Measurements from ENCODE around the gene N4BP2L2. TPM values are rescaled to one million over a fixed set of nuclear protein-coding genes. Genes with fewer than 3 reads are reported as not detected.
A peak's percentile ranks its signal among the peaks of the same experiment; 100 is the strongest.

The N4BP2L2 gene
- total RNA-seq (100 to 1,000 TPM; 105 to 232 (median 149) TPM), polyA plus RNA-seq (10 to 100 TPM; 25.5 to 48.3 (median 43.9) TPM)
- long read RNA-seq, donor 1, full-length matches to known transcripts = 3 of 3 reads
- long read RNA-seq, donor 1, partial matches to known transcripts = 0 of 3 reads
- long read RNA-seq, donor 1, other reads (novel, unspliced or antisense) = 0 of 3 reads
- long read RNA-seq, donor 2, full-length matches to known transcripts = 16 of 24 reads
- long read RNA-seq, donor 2, partial matches to known transcripts = 8 of 24 reads
- long read RNA-seq, donor 2, other reads (novel, unspliced or antisense) = 0 of 24 reads
- long read RNA-seq, donor 3, full-length matches to known transcripts = 12 of 34 reads
- long read RNA-seq, donor 3, partial matches to known transcripts = 22 of 34 reads
- long read RNA-seq, donor 3, other reads (novel, unspliced or antisense) = 0 of 34 reads
- long read RNA-seq, donor 4, full-length matches to known transcripts = 1 of 1 reads
- long read RNA-seq, donor 4, partial matches to known transcripts = 0 of 1 reads
- long read RNA-seq, donor 4, other reads (novel, unspliced or antisense) = 0 of 1 reads
- long read RNA-seq, donor 5, full-length matches to known transcripts = 13 of 13 reads
- long read RNA-seq, donor 5, partial matches to known transcripts = 0 of 13 reads
- long read RNA-seq, donor 5, other reads (novel, unspliced or antisense) = 0 of 13 reads
- long read RNA-seq, donor 6, full-length matches to known transcripts = 38 of 85 reads
- long read RNA-seq, donor 6, partial matches to known transcripts = 47 of 85 reads
- long read RNA-seq, donor 6, other reads (novel, unspliced or antisense) = 0 of 85 reads
- long read RNA-seq, donor 7, full-length matches to known transcripts = 7 of 7 reads
- long read RNA-seq, donor 7, partial matches to known transcripts = 0 of 7 reads
- long read RNA-seq, donor 7, other reads (novel, unspliced or antisense) = 0 of 7 reads
- long read RNA-seq, donor 8, full-length matches to known transcripts = 22 of 33 reads
- long read RNA-seq, donor 8, partial matches to known transcripts = 11 of 33 reads
- long read RNA-seq, donor 8, other reads (novel, unspliced or antisense) = 0 of 33 reads
- long read RNA-seq, donor 9, full-length matches to known transcripts = 13 of 30 reads
- long read RNA-seq, donor 9, partial matches to known transcripts = 17 of 30 reads
- long read RNA-seq, donor 9, other reads (novel, unspliced or antisense) = 0 of 30 reads
- long read RNA-seq, donor 10, full-length matches to known transcripts = 13 of 37 reads
- long read RNA-seq, donor 10, partial matches to known transcripts = 24 of 37 reads
- long read RNA-seq, donor 10, other reads (novel, unspliced or antisense) = 0 of 37 reads

GRCh38 chr13:32538621-32539246 is at the start of gene N4BP2L2:
N4BP2L2 (minus strand) TSS chr13:32538795; CDS start chr13:32537027, 1,768 bp downstream.
- H3K4me3 ChIP-seq = peak within 1 kb of the TSS; percentile 78 to 89 (median 84)
- peak within 1 kb of the TSS; percentile 94 to 98 (median 97) for H3K27ac ChIP-seq
- intact Hi-C loops (cut with DNase I; ENCODE audit: low total_unique reads) = no loop called here
- DNase-seq = peak; percentile 94 to 99
- no peaks in the 10 kb centered on the region for H3K27me3 ChIP-seq
- WGBS, 5 donors = 0 to 1% (median 1%) methylated on average over 32 of the region's 32 CpGs
- peaks cover 0 to 19% (median 16%) of the 10 kb centered on the region in 4 donors for H3K36me3 ChIP-seq
- no peaks in the 10 kb centered on the region for H3K9me3 ChIP-seq
- TF ChIP-seq EP300 (IDR thresholded peaks at IDR 0.05) (no peak), CTCF (IDR thresholded peaks at IDR 0.05) (peak in 2 of 7 experiments; percentile 26 to 40), POLR2A (IDR thresholded peaks at IDR 0.05) (peak in 1 of 4 donors; percentile 54), POLR2AphosphoS5 (IDR thresholded peaks at IDR 0.05) (peak; percentile 81 to 97 (median 96))
- H3K4me1 ChIP-seq = peaks cover 24 to 46% (median 41%) of the 10 kb centered on the region in 4 donors

- intact Hi-C loops (cut with DNase I; ENCODE audit: low total_unique reads) = no loop called here
- no peaks in the 10 kb centered on the region for H3K27me3 ChIP-seq
- peak overlapping the region; percentile 70 to 88 (median 80) for H3K4me3 ChIP-seq
- no peaks in the 10 kb centered on the region for H3K9me3 ChIP-seq
- no peak for TF ChIP-seq POLR2AphosphoS5 (IDR thresholded peaks at IDR 0.05)
- TF ChIP-seq EP300 (IDR thresholded peaks at IDR 0.05) = no peak
- TF ChIP-seq CTCF (IDR thresholded peaks at IDR 0.05) = no peak
- TF ChIP-seq POLR2A (IDR thresholded peaks at IDR 0.05) = no peak
- H3K27ac ChIP-seq = peak overlapping the region in 4 of 5 donors; percentile 82 to 97 (median 95)
- 1 to 4% (median 3%) methylated on average over 8 of the region's 8 CpGs for WGBS, 5 donors
- peak in 1 of 2 donors; percentile 32 for DNase-seq
- peaks cover 13 to 51% (median 35%) of the 10 kb centered on the region in 4 donors for H3K4me1 ChIP-seq
- H3K36me3 ChIP-seq = no peaks in the 10 kb centered on the region
Measured at GRCh38 chr13:32587811-32588170, 49.2 kb upstream of the N4BP2L2 start.

- peak; percentile 66 to 91 for DNase-seq
- H3K9me3 ChIP-seq = no peaks in the 10 kb centered on the region
- H3K36me3 ChIP-seq = no peaks in the 10 kb centered on the region
- intact Hi-C loops (cut with DNase I; ENCODE audit: low total_unique reads) = no loop called here
- peak overlapping the region; percentile 70 to 88 (median 80) for H3K4me3 ChIP-seq
- TF ChIP-seq CTCF (IDR thresholded peaks at IDR 0.05) = no peak
- TF ChIP-seq POLR2AphosphoS5 (IDR thresholded peaks at IDR 0.05) = peak in 1 of 3 donors; percentile 20
- H3K27ac ChIP-seq = peak overlapping the region; percentile 82 to 100 (median 97)
- peaks cover 13 to 47% (median 33%) of the 10 kb centered on the region in 4 donors for H3K4me1 ChIP-seq
- 0 to 1% (median 0%) methylated on average over 37 to 73 of the region's 74 CpGs for WGBS, 5 donors
- no peaks in the 10 kb centered on the region for H3K27me3 ChIP-seq
Measured at GRCh38 chr13:32587011-32587810, 48.6 kb upstream of the N4BP2L2 start.

Measured in stomach (tissue), 19 donors.